ENCODE data around the gene KCNG2.

KCNG2 gene

GRCh38 chr18:79814373-79814772, 16.6 kb downstream of the KCNG2 start:
- H3K27me3 ChIP-seq, result peaks cover 0 to 23% of the 10 kb centered on the region in 2 donors
- H3K9me3 ChIP-seq, result no peaks in the 10 kb centered on the region
- TF ChIP-seq CTCF (IDR thresholded peaks at IDR 0.05), result no peak
- H3K4me1 ChIP-seq, result no peaks in the 10 kb centered on the region
- no peaks in the 10 kb centered on the region for H3K36me3 ChIP-seq
- intact Hi-C loops (cut with DNase I; ENCODE audit: low total_unique reads), result no loop called here
- H3K4me3 ChIP-seq, result no peak overlapping the region
- DNase-seq, result no peak
- H3K27ac ChIP-seq, result no peak overlapping the region

GRCh38 chr18:79815657-79816056, 17.9 kb downstream of the KCNG2 start:
- TF ChIP-seq CTCF (IDR thresholded peaks at IDR 0.05), result no peak
- no peaks in the 10 kb centered on the region for H3K9me3 ChIP-seq
- H3K4me1 ChIP-seq, result no peaks in the 10 kb centered on the region
- H3K36me3 ChIP-seq, result no peaks in the 10 kb centered on the region
- intact Hi-C loops (cut with DNase I; ENCODE audit: low total_unique reads), result no loop called here
- DNase-seq, result peak in 1 of 2 donors; percentile 34
- H3K4me3 ChIP-seq, result no peak overlapping the region
- H3K27me3 ChIP-seq, result peaks cover 0 to 20% of the 10 kb centered on the region in 2 donors
- H3K27ac ChIP-seq, result no peak overlapping the region

GRCh38 chr18:79816092-79816491, 18.4 kb downstream of the KCNG2 start:
- peaks cover 0 to 20% of the 10 kb centered on the region in 2 donors for H3K27me3 ChIP-seq
- H3K4me1 ChIP-seq, result no peaks in the 10 kb centered on the region
- no peaks in the 10 kb centered on the region for H3K9me3 ChIP-seq
- H3K27ac ChIP-seq, result no peak overlapping the region
- TF ChIP-seq CTCF (IDR thresholded peaks at IDR 0.05), result no peak
- H3K4me3 ChIP-seq, result no peak overlapping the region
- intact Hi-C loops (cut with DNase I; ENCODE audit: low total_unique reads), result no loop called here
- DNase-seq, result peak in 1 of 2 donors; percentile 17
- H3K36me3 ChIP-seq, result no peaks in the 10 kb centered on the region

GRCh38 chr18:79816981-79817606, 19.4 kb downstream of the KCNG2 start:
- Histone ChIP-seq H3K4me3 (no peak overlapping the region), H3K36me3 (no peaks in the 10 kb centered on the region), H3K27ac (no peak overlapping the region), H3K9me3 (no peaks in the 10 kb centered on the region), H3K27me3 (peaks cover 0 to 20% of the 10 kb centered on the region in 2 donors), H3K4me1 (no peaks in the 10 kb centered on the region)
- intact Hi-C loops (cut with DNase I; ENCODE audit: low total_unique reads), result no loop called here
- DNase-seq, result peak in 1 of 2 donors; percentile 31
- TF ChIP-seq CTCF (IDR thresholded peaks at IDR 0.05), result no peak

GRCh38 chr18:79817607-79817998, 19.9 kb downstream of the KCNG2 start:
- H3K27ac ChIP-seq, result no peak overlapping the region
- TF ChIP-seq CTCF (IDR thresholded peaks at IDR 0.05), result no peak

More at GRCh38 chr18:79817607-79817998, 19.9 kb downstream of the KCNG2 start:
- peaks cover 0 to 22% of the 10 kb centered on the region in 2 donors for H3K27me3 ChIP-seq
- H3K4me3 ChIP-seq, result no peak overlapping the region
- no peaks in the 10 kb centered on the region for H3K36me3 ChIP-seq
- H3K9me3 ChIP-seq, result no peaks in the 10 kb centered on the region
- DNase-seq, result peak in 1 of 2 donors; percentile 48
- intact Hi-C loops (cut with DNase I; ENCODE audit: low total_unique reads), result no loop called here
- no peaks in the 10 kb centered on the region for H3K4me1 ChIP-seq
